HCT116 (cell line): Measurements from ENCODE around the gene ARHGAP18. TPM values are rescaled to one million over a fixed set of nuclear protein-coding genes. Genes with fewer than 3 reads are reported as not detected.

Source experiments
- ATAC-seq: fragments of 200-7000 bp; cut with Tn5 transposase; 2 replicates; pipeline ENCODE4 v1.9.1; 2020; ENCODE audit warnings: mild to moderate bottlenecking, moderate library complexity
- BruUV-seq: library from RNA; stranded (reverse); fragments of 400-500 nt; replicated peaks from 2 replicates; lab custom pipeline; 2021; lab: Mats Ljungman, UMichigan
- CTCF ChIA-PET: fragments of 300-600 bp; sonication (Branson Sonifier 250); formaldehyde crosslinking; loops from one replicate; lab custom pipeline; 2021; ENCODE audit warnings: antibody characterized with exemption; lab: Charles Lee
- POLR2A ChIA-PET: fragments of 300-600, 350-600 bp; sonication (Branson Sonifier 250); formaldehyde crosslinking; loops from one replicate; lab custom pipeline; 2021; ENCODE audit warnings: antibody characterized with exemption; lab: Charles Lee
- RAD21 ChIA-PET, 2 experiments: fragments of 300-600 bp; sonication (Branson Sonifier 250); formaldehyde crosslinking; loops; one replicate each; lab custom pipeline; 2023; ENCODE audit warnings: low total read pairs in 2 of 2; ENCODE audit not compliant: uncharacterized antibody in 2 of 2, unreplicated experiment in 2 of 2, low non-redundant PET in 1 of 2; lab: Charles Lee
- DNase-seq: peaks from one replicate; pipeline ENCODE4 v3.0.0-alpha.2; 2010; ENCODE audit warnings: low read depth, low spot score
- H2AFZ ChIP-seq: fragments of 200-600 bp; shearing (Covaris generic), sonication (generic); 2 replicates; pipeline ENCODE4 v1.6.1; 2017; ENCODE audit warnings: low read depth, mixed run types, mixed read lengths, antibody characterized with exemption, low read length; ENCODE audit not compliant: poor library complexity, severe bottlenecking
- H3K27ac ChIP-seq: 2 replicates; pipeline ENCODE4 v1.5.1; 2012; ENCODE audit warnings: low read depth, low read length
- H3K27me3 ChIP-seq: fragments of 200-600 bp; sonication (generic); 2 replicates; pipeline ENCODE4 v1.6.1; 2016; ENCODE audit warnings: mixed run types, low read length, mixed read lengths; ENCODE audit not compliant: insufficient read depth
- H3K36me3 ChIP-seq, 2 experiments: fragments of 200-500 bp in 1 of 2; fragments of 200-600 bp in 1 of 2; sonication (Bioruptor generic) in 1 of 2; sonication (generic) in 1 of 2; 2 replicates each; pipeline versions ENCODE4 v1.5.1 to v1.6.1; 2014 to 2016; ENCODE audit warnings: low read length in 2 of 2, inconsistent platforms in 1 of 2, mixed read lengths in 1 of 2, mixed run types in 1 of 2; ENCODE audit not compliant: insufficient read depth in 2 of 2, control insufficient read depth in 1 of 2
- H3K4me1 ChIP-seq, 2 experiments: fragments of 200-600 bp in 1 of 2; sonication (generic) in 1 of 2; 2 replicates each; pipeline versions ENCODE4 v1.5.1 to v1.6.1; 2012 to 2017; ENCODE audit warnings: low read length in 2 of 2, inconsistent platforms in 1 of 2, mild to moderate bottlenecking in 1 of 2, mixed read lengths in 1 of 2, mixed run types in 1 of 2, moderate library complexity in 1 of 2; ENCODE audit not compliant: insufficient read depth in 2 of 2, control insufficient read depth in 1 of 2
- H3K4me2 ChIP-seq: fragments of 200-600 bp; sonication (generic); 2 replicates; pipeline ENCODE4 v1.6.1; 2017; ENCODE audit warnings: mixed run types, low read length, mixed read lengths
- H3K4me3 ChIP-seq, 2 experiments: fragments of 200-600 bp in 1 of 2; sonication (generic) in 1 of 2; replicated peaks in 1 of 2; 2 replicates each; pipeline ENCODE4 v1.5.1; 2011 to 2016; ENCODE audit warnings: low read length in 2 of 2, control low read depth in 1 of 2, low read depth in 1 of 2, mild to moderate bottlenecking in 1 of 2, mixed read lengths in 1 of 2, mixed run types in 1 of 2
- H3K79me2 ChIP-seq: fragments of 200-600 bp; sonication (generic); 2 replicates; pipeline ENCODE4 v1.6.1; 2017; ENCODE audit warnings: mild to moderate bottlenecking, mixed run types, low read length, moderate library complexity, mixed read lengths; ENCODE audit not compliant: insufficient read depth
- H3K9ac ChIP-seq: fragments of 200-600 bp; sonication (generic); 2 replicates; pipeline ENCODE4 v1.6.1; 2016; ENCODE audit warnings: low read length, mixed read lengths
- H3K9me2 ChIP-seq: fragments of 200-600 bp; sonication (generic), shearing (Covaris generic); 2 replicates; pipeline ENCODE4 v1.6.1; 2017; ENCODE audit warnings: mixed run types, mild to moderate bottlenecking, moderate library complexity; ENCODE audit not compliant: insufficient read depth
- H3K9me3 ChIP-seq, 2 experiments: fragments of 200-500 bp in 1 of 2; fragments of 200-600 bp in 1 of 2; sonication (Bioruptor generic) in 1 of 2; sonication (generic) in 1 of 2; 2 replicates each; pipeline ENCODE4 v1.6.1; 2014 to 2017; ENCODE audit warnings: low read length in 2 of 2, mixed read lengths in 2 of 2, inconsistent platforms in 1 of 2, low read depth in 1 of 2, mild to moderate bottlenecking in 1 of 2, mixed run types in 1 of 2, moderate library complexity in 1 of 2; ENCODE audit not compliant: control insufficient read depth in 1 of 2, insufficient read depth in 1 of 2
- H4K20me1 ChIP-seq: fragments of 200-600 bp; sonication (generic), shearing (Covaris generic); 2 replicates; pipeline ENCODE4 v1.6.1; 2017; ENCODE audit warnings: mixed run types, mild to moderate bottlenecking, moderate library complexity; ENCODE audit not compliant: insufficient read depth
- CBX3 ChIP-seq: IDR thresholded peaks from 2 replicates; pipeline ENCODE4 v1.6.1; 2012; ENCODE audit warnings: low read depth
- CTCF ChIP-seq, 3 experiments: fragments of 200-600 bp in 1 of 3; sonication (generic) in 1 of 3; IDR thresholded peaks in 2 of 3; conservative IDR thresholded peaks in 1 of 3; 2 replicates each; pipeline ENCODE4 v1.5.1; 2012 to 2017; ENCODE audit warnings: low read depth in 2 of 3, low read length in 2 of 3, antibody characterized with exemption in 1 of 3, borderline replicate concordance in 1 of 3, control low read depth in 1 of 3, mild to moderate bottlenecking in 1 of 3, mixed read lengths in 1 of 3, mixed run types in 1 of 3, moderate library complexity in 1 of 3; ENCODE audit not compliant: insufficient read depth in 1 of 3
- FOSL1 ChIP-seq: IDR thresholded peaks from 2 replicates; pipeline ENCODE4 v1.6.1; 2012; ENCODE audit warnings: low read depth
- JUND ChIP-seq: IDR thresholded peaks from 2 replicates; pipeline ENCODE4 v1.6.1; 2012
- SIN3A ChIP-seq: IDR thresholded peaks from 2 replicates; pipeline ENCODE4 v1.6.1; 2012; ENCODE audit warnings: low read depth
- SP1 ChIP-seq: IDR thresholded peaks from 2 replicates; pipeline ENCODE4 v1.6.1; 2012; ENCODE audit warnings: low read depth
- ZNF274 ChIP-seq: fragments of 200-500 bp; sonication (Bioruptor generic); IDR thresholded peaks from 2 replicates; pipeline ENCODE4 v1.6.1; 2014; ENCODE audit warnings: mild to moderate bottlenecking, low read depth, low read length, inconsistent platforms
- intact Hi-C: fragments of 100-400 bp; cut with micrococcal nuclease; formaldehyde crosslinking; loops from 2 replicates; pipeline ENCODE4 v1.10.0; 2022
- total RNA-seq: library from RNA; stranded (reverse); gene quantifications from one replicate; pipeline ENCODE4 v1.2.1, GENCODE V29; 2021; ENCODE audit not compliant: unreplicated experiment

ARHGAP18 gene
- total RNA-seq, 1 experiment from 2014 or later: 70.3 TPM

GRCh38 chr6:129733290-129733689 lies 23.3 kb upstream of the ARHGAP18 start (continued):
- no peak for TF ChIP-seq SIN3A

GRCh38 chr6:129732542-129732941 lies 22.6 kb upstream of the ARHGAP18 start:
- Histone ChIP-seq H3K27ac (peak overlapping the region; percentile 52), H3K4me3 (no peak overlapping the region), H3K9me3 (no peaks in the 10 kb centered on the region), H3K9me2 (no peaks in the 10 kb centered on the region), H3K27me3 (no peaks in the 10 kb centered on the region), H3K36me3 (no peaks in the 10 kb centered on the region), H3K4me2 (peak overlapping the region; percentile 43), H4K20me1 (no peaks in the 10 kb centered on the region), H3K4me1 (peaks cover 38 to 43% of the 10 kb centered on the region in 2 experiments), H3K9ac (no peak overlapping the region), H3K79me2 (no peaks in the 10 kb centered on the region), H2AFZ (peak overlapping the region; percentile 84)
- DNase-seq: no peak
- intact Hi-C loops: loop anchor here (1.0 to 5.0 kb wide), 2 partner anchors 17 to 290 kb away; no protein-coding TSS in a partner anchor
- no TSS peak for BruUV-seq
- POLR2A ChIA-PET: no interaction called here
- CTCF ChIA-PET: interaction anchor here (1.3 to 1.4 kb wide), 2 partner anchors 43 to 289 kb away, joined by 3 read pairs; no protein-coding TSS in a partner anchor
- RAD21 ChIA-PET: no interaction called here
- TF ChIP-seq FOSL1: peak; percentile 60
- TF ChIP-seq SP1: 0 out of 2 replicates have a peak, but pooled peaks have one; percentile 9
- TF ChIP-seq CBX3: 0 out of 2 replicates have a peak, but pooled peaks have one; percentile 25
- TF ChIP-seq CTCF (IDR thresholded peaks at IDR 0.05 in 2 of 3, conservative IDR thresholded peaks at IDR 0.05 in 1 of 3; ENCODE audit: borderline replicate concordance in 1 of 3, insufficient read depth in 1 of 3, low read depth in 2 of 3, low read length in 2 of 3): no peak
- peak; percentile 26; the same call in 1 of the 2 replicates for TF ChIP-seq JUND
- TF ChIP-seq ZNF274: no peak
- ATAC-seq: no peak
